Gastrocnemius medialis (tissue), 4 donors: ENCODE results near the gene CUX1.

Source experiments
- CTCF ChIP-seq, 5 experiments: fragments of 450-650 bp in 3 of 5; fragments of 200-600 bp in 2 of 5; sonication (generic) in 2 of 5; IDR thresholded peaks in 4 of 5; conservative IDR thresholded peaks in 1 of 5; 1 replicate in 4 of 5; 2 replicates in 1 of 5; pipeline ENCODE4 v1.5.1; 2016 to 2019; ENCODE audit warnings: antibody characterized with exemption in 5 of 5, mild to moderate bottlenecking in 3 of 5, moderate library complexity in 3 of 5
- POLR2A ChIP-seq, 2 donors: fragments of 450-650 bp; IDR thresholded peaks; one replicate each; pipeline ENCODE4 v1.6.1; 2017; ENCODE audit warnings: antibody characterized with exemption in 2 of 2, mild to moderate bottlenecking in 2 of 2, moderate library complexity in 2 of 2

- TF ChIP-seq CTCF (IDR thresholded peaks at IDR 0.05 in 4 of 5, conservative IDR thresholded peaks at IDR 0.05 in 1 of 5) (no peak), POLR2A (IDR thresholded peaks at IDR 0.05) (no peak)
These were observed 397.1 kb downstream of the CUX1 start for GRCh38 chr7:102214477-102215072.
